A549 treated with dexamethasone at 1 μM for 4 hours (cell line): ENCODE measurements around the gene NDUFB1. TPM values are rescaled to one million over a fixed set of nuclear protein-coding genes. Genes with fewer than 3 reads are reported as not detected.

Experiments used
- total RNA-seq: library from RNA; stranded (reverse); fragments of 200-300 nt; extraction: Qiagen RNA extraction; gene quantifications from 5 replicates; pipeline ENCODE4 v1.2.3, GENCODE V29; 2022

NDUFB1 gene
- 279 to 433 TPM (median 294 TPM) in 5 replicates for total RNA-seq

GRCh38 chr14:92121670-92122350 lies at the start of gene NDUFB1, which contains the start of gene CPSF2:
Gene NDUFB1, minus strand, starts transcription at chr14:92121706. Its CDS starts 4,069 bp downstream, at chr14:92117637.
Gene CPSF2, plus strand, starts transcription at chr14:92121969. Its CDS starts 9,016 bp downstream, at chr14:92130985.

GRCh38 chr14:92106143-92106926 lies 15.2 kb downstream of the NDUFB1 start, which contains the start of gene ATXN3:
Gene ATXN3, minus strand, starts transcription at chr14:92106582. Its CDS starts 30 bp downstream, at chr14:92106552.

Other genes with a start within 250 kb of the NDUFB1 start
- gene FBLN5, start 174.0 kb downstream of the NDUFB1 start, total RNA-seq = 4.7 to 6.1 TPM (median 5.2 TPM) in 5 replicates
- gene TRIP11, start 81.6 kb downstream of the NDUFB1 start, total RNA-seq = 5.3 to 12.4 TPM (median 10.4 TPM) in 5 replicates
- gene ATXN3, start 15.1 kb downstream of the NDUFB1 start, total RNA-seq = 22.3 to 37.9 TPM (median 23.6 TPM) in 5 replicates
- gene CPSF2, start 263 bp upstream of the NDUFB1 start, total RNA-seq = 37.0 to 50.0 TPM (median 46.4 TPM) in 5 replicates
- 0.19 to 0.41 TPM (median 0.25 TPM) in 5 replicates for gene SLC24A4, start 201.5 kb upstream of the NDUFB1 start, total RNA-seq